Mucosa of rectum (tissue), 2 donors: ENCODE data around the gene EHD2.
"Not testable (repeated sequence)": the region's sequence is repeated elsewhere in the genome, so short reads cannot be mapped to it uniquely, and the experiment has no call there.

Experiments used
- H3K27ac ChIP-seq, 2 donors: one replicate each; pipeline ENCODE4 v1.7.0; 2013; ENCODE audit warnings: inconsistent platforms in 2 of 2, low read depth in 2 of 2, low read length in 2 of 2
- H3K27me3 ChIP-seq, 2 donors: one replicate each; pipeline ENCODE4 v1.7.0; 2013; ENCODE audit warnings: low read length in 2 of 2; ENCODE audit not compliant: control insufficient read depth in 2 of 2, insufficient read depth in 2 of 2
- H3K36me3 ChIP-seq, 2 donors: one replicate each; pipeline ENCODE4 v1.7.0; 2013; ENCODE audit warnings: low read length in 2 of 2; ENCODE audit not compliant: control insufficient read depth in 2 of 2, insufficient read depth in 2 of 2
- H3K4me1 ChIP-seq, 2 donors: one replicate each; pipeline ENCODE4 v1.7.0; 2013; ENCODE audit warnings: low read length in 2 of 2, mild to moderate bottlenecking in 1 of 2; ENCODE audit not compliant: control insufficient read depth in 2 of 2, insufficient read depth in 2 of 2
- H3K4me3 ChIP-seq, 2 donors: one replicate each; pipeline ENCODE4 v1.7.0; 2013; ENCODE audit warnings: low read length in 2 of 2
- H3K9ac ChIP-seq, 2 donors: one replicate each; pipeline ENCODE4 v1.7.0; 2013; ENCODE audit warnings: low read length in 2 of 2, low read depth in 1 of 2, mild to moderate bottlenecking in 1 of 2
- H3K9me3 ChIP-seq, 2 donors: one replicate each; pipeline ENCODE4 v1.7.0; 2013; ENCODE audit warnings: low read length in 2 of 2; ENCODE audit not compliant: control insufficient read depth in 2 of 2
- donor health status: healthy.
- donor health status: Normal muscosa, but diverticular disease.

Gene EHD2

GRCh38 chr19:47756627-47756929 lies 43.4 kb downstream of the EHD2 start:
- Histone ChIP-seq H3K4me3 (no peak overlapping the region), H3K36me3 (peaks cover 46 to 55% of the 10 kb centered on the region in 2 donors), H3K9me3 (no peaks in the 10 kb centered on the region), H3K4me1 (peaks cover 21 to 27% of the 10 kb centered on the region in 2 donors), H3K27ac (peak overlapping the region; percentile 84 to 85), H3K27me3 (no peaks in the 10 kb centered on the region), H3K9ac (peak overlapping the region in 1 of 2 donors; percentile 18)

DNA sequence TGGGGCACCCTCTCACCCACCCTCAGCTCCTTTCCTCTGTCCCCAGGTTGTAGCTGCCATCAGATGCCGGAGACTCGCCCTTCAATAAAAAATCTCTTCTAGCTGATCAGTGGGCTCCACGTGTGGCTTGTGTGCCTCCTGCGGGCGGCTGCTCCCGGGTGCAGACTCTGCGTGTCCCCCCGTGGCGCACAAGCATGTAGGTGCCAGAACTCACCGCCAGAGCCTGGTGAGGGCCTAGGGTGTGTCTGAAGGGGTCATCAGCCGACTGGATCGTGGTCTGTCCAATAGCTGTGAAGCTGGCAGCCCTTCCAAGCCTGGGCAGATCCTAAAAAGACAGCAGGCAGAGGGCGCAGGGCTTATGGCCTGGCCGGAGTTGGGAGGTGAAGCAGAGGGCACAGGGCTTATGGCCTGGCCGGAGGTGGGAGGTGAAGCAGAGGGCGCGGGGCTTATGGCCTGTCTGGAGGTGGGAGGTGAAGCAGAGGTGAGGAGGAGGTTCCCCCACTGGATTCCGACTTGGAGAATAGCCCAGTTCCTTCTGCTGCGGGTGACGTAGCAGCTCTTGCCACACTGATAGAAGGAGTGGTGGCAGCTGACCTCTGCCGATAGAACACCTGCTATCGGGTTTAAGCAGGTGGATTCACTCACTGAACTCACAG lies 43.9 kb downstream of the EHD2 start:
- Histone ChIP-seq H3K36me3 (peaks cover 44 to 51% of the 10 kb centered on the region in 2 donors), H3K27ac (peak overlapping the region; percentile 84 to 85), H3K9ac (peak overlapping the region; percentile 14 to 18), H3K4me1 (peaks cover 21 to 27% of the 10 kb centered on the region in 2 donors), H3K27me3 (no peaks in the 10 kb centered on the region), H3K9me3 (no peaks in the 10 kb centered on the region), H3K4me3 (no peak overlapping the region)

GRCh38 chr19:47757617-47758442 lies 44.6 kb downstream of the EHD2 start:
- Histone ChIP-seq H3K27ac (peak overlapping the region; percentile 84 to 85), H3K36me3 (peaks cover 36 to 44% of the 10 kb centered on the region in 2 donors), H3K4me1 (peaks cover 21 to 27% of the 10 kb centered on the region in 2 donors), H3K4me3 (peak overlapping the region in 1 of 2 donors; percentile 16), H3K27me3 (no peaks in the 10 kb centered on the region), H3K9me3 (no peaks in the 10 kb centered on the region), H3K9ac (peak overlapping the region in 1 of 2 donors; percentile 18)

- Histone ChIP-seq H3K27ac (peak overlapping the region; percentile 84 to 85), H3K9me3 (no peaks in the 10 kb centered on the region), H3K27me3 (no peaks in the 10 kb centered on the region), H3K9ac (no peak overlapping the region), H3K4me1 (peaks cover 21 to 27% of the 10 kb centered on the region in 2 donors), H3K4me3 (no peak overlapping the region), H3K36me3 (peaks cover 30 to 38% of the 10 kb centered on the region in 2 donors)
Observed at GRCh38 chr19:47758443-47758804, 45.2 kb downstream of the EHD2 start.

GRCh38 chr19:47760632-47760999 lies 47.4 kb downstream of the EHD2 start:
- Histone ChIP-seq H3K36me3 (peaks cover 24% of the 10 kb centered on the region in 2 donors), H3K27ac (no peak overlapping the region), H3K4me3 (no peak overlapping the region), H3K4me1 (peaks cover 21 to 27% of the 10 kb centered on the region in 2 donors), H3K9ac (no peak overlapping the region), H3K9me3 (no peaks in the 10 kb centered on the region), H3K27me3 (no peaks in the 10 kb centered on the region)

DNA sequence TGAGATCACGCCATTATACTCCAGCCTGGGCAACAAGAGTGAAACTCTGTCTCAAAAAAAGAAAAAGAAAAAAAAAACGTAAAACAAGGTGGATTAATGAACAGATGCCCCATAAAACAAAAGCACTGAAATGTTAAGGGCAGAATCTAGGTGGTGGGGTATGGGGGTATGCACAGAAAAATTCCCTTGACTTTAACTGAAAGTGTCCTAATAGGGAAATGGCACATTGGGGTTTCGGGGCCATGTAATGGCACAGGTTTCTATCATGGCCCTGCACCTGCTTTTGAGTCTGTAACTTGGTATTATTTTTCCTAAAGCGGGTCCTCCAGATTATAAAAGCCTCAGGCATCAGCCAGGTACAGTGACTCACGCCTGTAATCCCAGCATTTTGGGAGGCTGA lies 48.3 kb downstream of the EHD2 start:
- H3K9me3 ChIP-seq: no peaks in the 10 kb centered on the region
- no peak overlapping the region for H3K27ac ChIP-seq
- no peaks in the 10 kb centered on the region for H3K27me3 ChIP-seq
- peaks cover 16 to 26% of the 10 kb centered on the region in 2 donors for H3K4me1 ChIP-seq
- H3K36me3 ChIP-seq: peaks cover 15% of the 10 kb centered on the region in 2 donors
- no peak overlapping the region for H3K9ac ChIP-seq
- no peak overlapping the region for H3K4me3 ChIP-seq

DNA sequence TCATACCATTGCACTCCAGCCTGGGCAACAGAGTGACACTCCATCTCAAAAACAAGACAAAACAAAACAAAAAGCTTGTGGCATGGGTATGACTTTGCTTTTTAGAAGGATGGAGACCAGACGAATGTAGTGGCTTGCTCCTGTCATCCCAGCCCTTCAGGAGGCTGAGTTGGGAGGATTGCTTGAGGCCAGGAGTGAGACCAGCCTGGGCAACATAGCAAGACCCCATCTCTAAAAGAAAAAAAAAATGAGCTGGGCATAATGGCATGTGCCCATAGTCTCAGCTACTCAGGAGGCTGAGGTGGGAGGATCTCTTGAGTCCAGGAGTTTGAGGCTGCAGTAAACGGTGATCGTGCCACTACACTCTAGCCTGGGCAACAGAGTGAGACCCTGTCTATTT lies 48.9 kb downstream of the EHD2 start:
- no peak overlapping the region for H3K27ac ChIP-seq
- H3K4me1 ChIP-seq: peaks cover 13 to 20% of the 10 kb centered on the region in 2 donors
- peaks cover 9 to 10% of the 10 kb centered on the region in 2 donors for H3K36me3 ChIP-seq
- H3K4me3 ChIP-seq: no peak overlapping the region
- H3K27me3 ChIP-seq: no peaks in the 10 kb centered on the region
- no peaks in the 10 kb centered on the region for H3K9me3 ChIP-seq
- no peak overlapping the region for H3K9ac ChIP-seq

- H3K4me3 ChIP-seq: no peak overlapping the region
- peaks cover 9 to 14% of the 10 kb centered on the region in 2 donors for H3K4me1 ChIP-seq
- no peak overlapping the region for H3K9ac ChIP-seq
- no peaks in the 10 kb centered on the region for H3K27me3 ChIP-seq
- H3K9me3 ChIP-seq: no peaks in the 10 kb centered on the region
- H3K27ac ChIP-seq: no peak overlapping the region
- H3K36me3 ChIP-seq: peaks cover 5% of the 10 kb centered on the region in 2 donors
Observed at GRCh38 chr19:47762615-47763308, 49.5 kb downstream of the EHD2 start.

DNA sequence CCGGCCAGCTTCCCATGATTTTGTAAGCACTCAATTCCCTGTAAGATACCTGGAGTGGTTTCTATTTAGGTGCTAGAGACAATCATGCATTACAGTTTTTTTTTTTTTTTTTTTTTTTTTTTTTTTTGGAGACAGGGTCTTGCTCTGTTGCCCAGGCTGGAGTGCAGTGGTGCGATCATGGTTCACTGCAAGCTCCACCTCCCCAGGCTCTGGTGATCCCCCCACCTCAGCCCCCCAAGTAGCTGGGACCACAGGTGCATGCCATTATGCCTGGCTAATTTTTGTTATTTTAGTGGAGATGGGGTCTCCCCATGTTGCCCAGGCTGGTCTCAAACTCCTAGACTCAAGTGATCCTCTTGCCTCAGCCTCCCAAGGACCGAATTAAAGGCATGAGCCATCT lies 51.5 kb downstream of the EHD2 start:
- not testable (repeated sequence) for H3K4me1 ChIP-seq

More for the DNA sequence above, 51.5 kb downstream of the EHD2 start:
- H3K9me3 ChIP-seq, H3K9ac ChIP-seq, H3K36me3 ChIP-seq, H3K27ac ChIP-seq, H3K27me3 ChIP-seq, H3K4me3 ChIP-seq: not testable (repeated sequence)
